Kidney epithelial cell (primary cell): Measurements from ENCODE around the gene NEDD4L. TPM values are rescaled to one million over a fixed set of nuclear protein-coding genes. Genes with fewer than 3 reads are reported as not detected.

Experiments used
- DNase-seq: peaks from one replicate; pipeline ENCODE4 v3.0.0-alpha.2; 2010; ENCODE audit warnings: low read depth
- H3K27me3 ChIP-seq: 2 replicates; pipeline ENCODE4 v1.6.0; 2011; ENCODE audit warnings: low read length; ENCODE audit not compliant: control insufficient read depth, insufficient read depth
- H3K36me3 ChIP-seq: 2 replicates; pipeline ENCODE4 v1.5.1; 2011; ENCODE audit warnings: low read length; ENCODE audit not compliant: control insufficient read depth, insufficient read depth
- H3K4me3 ChIP-seq: 2 replicates; pipeline ENCODE4 v1.5.1; 2011; ENCODE audit warnings: low read depth, mild to moderate bottlenecking, control low read depth, low read length
- total RNA-seq: library from RNA; depleted of rRNA; stranded (reverse); fragments of >200 nt; gene quantifications from 2 replicates; pipeline ENCODE4 v1.2.3, GENCODE V29; 2015
- TF ChIP-seq, protein P1 (sequence below): IDR thresholded peaks from 2 replicates; pipeline ENCODE4 v1.5.1; 2011; ENCODE audit warnings: mild to moderate bottlenecking, moderate library complexity, low read length, control low read depth, inconsistent platforms; ENCODE audit not compliant: insufficient read depth, poor library complexity, severe bottlenecking

The NEDD4L gene
- total RNA-seq, 1 donor from 2014 or later: 88.3 TPM

DNA sequence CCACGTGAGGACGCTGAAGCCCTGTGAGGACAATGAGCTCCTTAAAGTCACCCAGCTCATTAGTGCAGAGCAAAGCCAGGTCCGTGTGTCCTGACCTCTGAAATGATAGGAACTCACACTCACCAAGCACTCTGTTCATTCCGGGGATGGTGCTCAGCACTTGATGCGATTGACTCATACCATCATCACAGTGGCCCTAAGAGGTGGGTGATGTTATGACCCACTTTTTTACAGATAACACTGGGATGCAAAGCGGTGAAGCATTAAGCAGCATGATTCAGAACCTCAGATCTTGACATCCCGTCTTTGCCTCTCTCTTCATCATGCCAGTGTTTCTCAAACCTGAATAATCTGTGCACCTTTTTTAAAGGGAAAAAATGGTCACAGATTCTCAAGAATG is 350.0 kb downstream of the NEDD4L start:
- DNase-seq: peak; percentile 39

DNA sequence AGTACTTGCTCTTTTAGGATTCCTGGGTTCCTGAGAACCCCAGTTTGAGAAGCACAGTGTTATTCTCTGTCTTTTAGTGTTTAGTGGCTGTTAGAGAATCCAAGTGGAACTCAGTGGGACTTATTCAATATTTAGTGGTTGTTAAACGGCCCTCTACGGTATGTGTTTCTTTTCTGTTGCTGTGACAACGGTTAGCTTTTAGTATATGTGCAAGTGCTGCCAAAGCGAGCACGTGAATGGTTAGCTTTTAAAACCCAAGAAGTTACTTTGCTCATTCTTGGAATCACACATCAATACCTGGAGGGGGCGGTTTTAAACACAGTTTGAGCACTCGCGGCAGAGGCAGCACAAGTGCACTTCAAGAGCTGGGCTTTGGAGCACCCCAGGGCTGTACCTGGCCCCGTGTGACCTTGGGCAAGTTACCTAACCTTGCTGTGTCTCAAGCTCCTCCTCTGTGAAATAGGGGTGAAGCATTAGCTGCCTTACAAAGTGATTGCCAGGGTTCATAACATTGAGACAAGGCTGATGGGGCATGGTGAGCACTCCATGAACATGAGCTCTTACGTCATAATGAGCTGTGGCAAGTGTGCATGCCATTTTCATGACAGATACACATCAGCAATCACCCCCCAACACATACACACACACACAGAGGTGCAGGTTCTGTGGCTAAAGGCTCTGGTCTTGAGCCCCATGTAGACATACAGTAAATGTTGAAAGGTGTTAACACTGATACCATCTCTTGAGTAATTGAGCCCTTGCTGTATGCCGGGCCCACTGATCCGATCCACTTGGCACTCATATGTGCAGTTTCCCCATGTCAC is 350.8 kb downstream of the NEDD4L start:
- DNase-seq: no peak
- H3K36me3 ChIP-seq: no peaks in the 10 kb centered on the region
- TF ChIP-seq, protein P1, sequence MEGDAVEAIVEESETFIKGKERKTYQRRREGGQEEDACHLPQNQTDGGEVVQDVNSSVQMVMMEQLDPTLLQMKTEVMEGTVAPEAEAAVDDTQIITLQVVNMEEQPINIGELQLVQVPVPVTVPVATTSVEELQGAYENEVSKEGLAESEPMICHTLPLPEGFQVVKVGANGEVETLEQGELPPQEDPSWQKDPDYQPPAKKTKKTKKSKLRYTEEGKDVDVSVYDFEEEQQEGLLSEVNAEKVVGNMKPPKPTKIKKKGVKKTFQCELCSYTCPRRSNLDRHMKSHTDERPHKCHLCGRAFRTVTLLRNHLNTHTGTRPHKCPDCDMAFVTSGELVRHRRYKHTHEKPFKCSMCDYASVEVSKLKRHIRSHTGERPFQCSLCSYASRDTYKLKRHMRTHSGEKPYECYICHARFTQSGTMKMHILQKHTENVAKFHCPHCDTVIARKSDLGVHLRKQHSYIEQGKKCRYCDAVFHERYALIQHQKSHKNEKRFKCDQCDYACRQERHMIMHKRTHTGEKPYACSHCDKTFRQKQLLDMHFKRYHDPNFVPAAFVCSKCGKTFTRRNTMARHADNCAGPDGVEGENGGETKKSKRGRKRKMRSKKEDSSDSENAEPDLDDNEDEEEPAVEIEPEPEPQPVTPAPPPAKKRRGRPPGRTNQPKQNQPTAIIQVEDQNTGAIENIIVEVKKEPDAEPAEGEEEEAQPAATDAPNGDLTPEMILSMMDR: no peak
- no peaks in the 10 kb centered on the region for H3K27me3 ChIP-seq
- no peak overlapping the region for H3K4me3 ChIP-seq

More for the DNA sequence above, 350.0 kb downstream of the NEDD4L start:
- TF ChIP-seq, protein P1: no peak
- no peak overlapping the region for H3K4me3 ChIP-seq
- H3K36me3 ChIP-seq: no peaks in the 10 kb centered on the region
- H3K27me3 ChIP-seq: no peaks in the 10 kb centered on the region

DNA sequence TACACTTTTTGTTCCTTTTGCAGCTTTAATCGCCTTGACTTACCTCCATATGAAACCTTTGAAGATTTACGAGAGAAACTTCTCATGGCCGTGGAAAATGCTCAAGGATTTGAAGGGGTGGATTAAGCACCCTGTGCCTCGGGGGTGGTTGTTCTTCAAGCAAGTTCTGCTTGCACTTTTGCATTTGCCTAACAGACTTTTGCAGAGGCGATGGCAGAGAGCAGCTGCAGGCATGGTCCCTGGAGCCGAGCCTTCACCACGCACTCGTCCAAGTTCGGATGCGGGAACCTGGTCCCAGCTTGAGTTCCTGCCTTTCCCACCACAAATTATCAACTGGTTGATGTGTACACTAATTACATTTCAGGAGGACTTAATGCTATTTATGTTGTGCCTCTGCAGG is 352.1 kb downstream of the NEDD4L start:
- DNase-seq: no peak
- Histone ChIP-seq H3K36me3 (no peaks in the 10 kb centered on the region), H3K4me3 (no peak overlapping the region), H3K27me3 (no peaks in the 10 kb centered on the region)
- TF ChIP-seq, protein P1: no peak

DNA sequence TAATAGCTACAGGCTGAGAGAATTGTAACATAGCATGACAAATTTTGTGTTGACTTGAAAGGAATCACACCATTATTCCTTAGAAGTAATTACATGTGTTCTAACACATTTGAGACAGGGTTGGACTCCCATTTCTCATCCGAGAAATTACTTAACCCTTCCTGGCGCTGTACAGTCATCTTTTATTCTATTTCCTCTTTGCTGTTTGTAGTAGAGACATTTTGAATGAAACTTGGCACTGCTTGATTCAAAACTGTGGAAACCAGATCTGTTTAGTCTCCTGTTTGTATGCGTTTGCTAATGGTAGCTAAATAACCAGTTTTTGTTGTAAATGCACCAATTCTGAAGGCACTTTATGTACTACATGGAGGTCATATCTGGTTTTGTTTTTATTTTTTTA is 352.9 kb downstream of the NEDD4L start:
- no peak for DNase-seq
- TF ChIP-seq, protein P1: no peak
- H3K4me3 ChIP-seq: no peak overlapping the region
- H3K36me3 ChIP-seq: no peaks in the 10 kb centered on the region
- H3K27me3 ChIP-seq: no peaks in the 10 kb centered on the region

DNA sequence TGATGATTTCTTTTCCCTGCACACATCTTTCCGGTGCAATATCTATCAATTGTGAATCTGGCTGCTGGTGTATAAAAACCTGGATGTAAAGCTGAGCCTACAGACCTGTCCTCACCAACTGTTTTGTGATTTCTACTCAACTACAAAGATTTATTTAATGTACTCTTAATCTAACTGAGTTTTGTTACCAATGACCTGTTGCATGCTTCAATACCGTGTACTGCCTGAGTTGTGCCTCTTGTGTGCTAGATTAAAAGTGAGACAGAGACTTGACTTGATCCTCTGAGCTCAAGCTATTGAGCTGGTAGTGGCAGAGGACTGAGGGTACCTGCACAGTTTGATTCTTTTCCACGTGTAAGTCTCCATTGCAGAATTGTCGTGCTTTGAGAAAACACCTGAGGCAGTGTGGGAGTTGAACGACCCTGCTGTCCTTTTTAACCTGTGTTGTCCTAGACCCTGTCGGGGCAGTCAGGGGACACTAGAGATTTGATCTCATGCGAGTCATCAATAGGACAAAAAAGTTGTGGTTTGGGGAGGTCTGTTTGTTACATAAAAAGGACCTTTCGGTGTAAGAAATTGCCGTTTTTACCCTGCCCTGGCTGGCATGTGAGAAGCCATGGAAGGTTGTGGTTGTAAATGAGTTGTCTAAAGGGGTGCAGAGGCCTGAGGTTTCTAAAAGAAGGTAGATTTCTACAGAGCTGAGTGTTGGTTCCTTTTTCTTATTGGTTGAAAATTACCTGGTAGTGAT is 353.5 kb downstream of the NEDD4L start:
- H3K36me3 ChIP-seq: no peaks in the 10 kb centered on the region
- no peaks in the 10 kb centered on the region for H3K27me3 ChIP-seq
- no peak overlapping the region for H3K4me3 ChIP-seq
- DNase-seq: no peak
- TF ChIP-seq, protein P1: no peak
